GM23248 (cell line): ENCODE measurements around the gene GRIP1.

Source experiments
- EZH2 ChIP-seq: fragments of 200-600 bp; sonication (generic); IDR thresholded peaks from 2 replicates; pipeline ENCODE4 v1.6.1; 2018; ENCODE audit warnings: antibody characterized with exemption, mild to moderate bottlenecking; ENCODE audit not compliant: insufficient read depth, poor library complexity, severe bottlenecking
- EZH2phosphoT487 ChIP-seq: fragments of 200-600 bp; sonication (generic); IDR thresholded peaks from 2 replicates; pipeline ENCODE4 v1.6.1; 2018; ENCODE audit warnings: antibody characterized with exemption, moderate library complexity, mild to moderate bottlenecking, low read depth; ENCODE audit not compliant: insufficient read depth

- no peak for TF ChIP-seq EZH2
- TF ChIP-seq EZH2phosphoT487, result no peak
Observed at GRCh38 chr12:66548338-66549049, 130.4 kb downstream of the GRIP1 start.
